IMR-90 (cell line): ENCODE data around the gene CD93. TPM values are rescaled to one million over a fixed set of nuclear protein-coding genes. Genes with fewer than 3 reads are reported as not detected.

Experiments
- ATAC-seq: fragments of 200-7000 bp; cut with Tn5 transposase; 2 replicates; pipeline ENCODE4 v1.9.1; 2020; ENCODE audit warnings: low read depth, mild to moderate bottlenecking, moderate library complexity
- BruUV-seq: library from RNA; stranded (reverse); fragments of 400-500 nt; replicated peaks from 2 replicates; lab custom pipeline; 2021; lab: Mats Ljungman, UMichigan
- CTCF ChIA-PET: fragments of 300-600 bp; formaldehyde crosslinking; extraction: SDS; loops from one replicate; lab custom pipeline; 2021; ENCODE audit warnings: antibody characterized with exemption; lab: Yijun Ruan, JAX
- POLR2A ChIA-PET: fragments of 300-600 bp; sonication (Branson Sonifier 250); formaldehyde crosslinking; loops from one replicate; lab custom pipeline; 2022; ENCODE audit warnings: antibody characterized with exemption; ENCODE audit not compliant: unreplicated experiment; lab: Charles Lee
- DNase-seq: peaks from one replicate; pipeline ENCODE4 v3.0.0; 2013
- H2AFZ ChIP-seq: replicated peaks from 2 replicates; pipeline ENCODE3; 2013; ENCODE audit warnings: low read length, mild to moderate bottlenecking; ENCODE audit not compliant: poor library complexity
- H2AK5ac ChIP-seq: 2 replicates; pipeline ENCODE4 v1.6.1; 2013; ENCODE audit warnings: low read depth, low read length, inconsistent platforms
- H2AK9ac ChIP-seq: replicated peaks from 2 replicates; pipeline ENCODE3; 2013; ENCODE audit warnings: mild to moderate bottlenecking, low read depth, low read length, moderate library complexity; ENCODE audit not compliant: poor library complexity
- H2BK120ac ChIP-seq: 2 replicates; pipeline ENCODE4 v1.6.1; 2013; ENCODE audit warnings: low read depth, low read length, inconsistent platforms
- H2BK15ac ChIP-seq: 3 replicates; pipeline ENCODE4 v1.6.1; 2013; ENCODE audit warnings: low read depth, low read length, inconsistent platforms
- H2BK20ac ChIP-seq: 2 replicates; pipeline ENCODE4 v1.6.1; 2013; ENCODE audit warnings: low read depth, mild to moderate bottlenecking, inconsistent platforms, low read length, moderate library complexity
- H2BK5ac ChIP-seq: 2 replicates; pipeline ENCODE4 v1.6.1; 2013; ENCODE audit warnings: mild to moderate bottlenecking, low read depth, low read length, inconsistent platforms; ENCODE audit not compliant: poor library complexity, severe bottlenecking
- H3K14ac ChIP-seq: replicated peaks from 2 replicates; pipeline ENCODE4 v1.6.1; 2013; ENCODE audit warnings: low read depth, low read length, inconsistent platforms
- H3K18ac ChIP-seq: 2 replicates; pipeline ENCODE4 v1.6.1; 2013; ENCODE audit warnings: low read depth, low read length, control low read depth
- H3K23ac ChIP-seq: 2 replicates; pipeline ENCODE4 v1.6.1; 2013; ENCODE audit warnings: low read depth, low read length, inconsistent platforms
- H3K27ac ChIP-seq: 2 replicates; pipeline ENCODE4 v1.5.1; 2013; ENCODE audit warnings: mild to moderate bottlenecking, control low read depth, low read length; ENCODE audit not compliant: insufficient read depth
- H3K27me3 ChIP-seq: 2 replicates; pipeline ENCODE4 v1.6.1; 2013; ENCODE audit warnings: low read length; ENCODE audit not compliant: control insufficient read depth, insufficient read depth
- H3K36me3 ChIP-seq: 2 replicates; pipeline ENCODE4 v1.6.1; 2013; ENCODE audit warnings: low read length, mixed read lengths; ENCODE audit not compliant: control insufficient read depth, insufficient read depth
- H3K4ac ChIP-seq: 2 replicates; pipeline ENCODE4 v1.6.1; 2013; ENCODE audit warnings: low read depth, low read length, inconsistent platforms
- H3K4me1 ChIP-seq: 2 replicates; pipeline ENCODE4 v1.6.1; 2013; ENCODE audit warnings: low read length, mixed read lengths; ENCODE audit not compliant: control insufficient read depth, insufficient read depth
- H3K4me2 ChIP-seq: 2 replicates; pipeline ENCODE4 v1.6.1; 2013; ENCODE audit warnings: low read depth, mild to moderate bottlenecking, control low read depth, low read length, moderate library complexity
- H3K4me3 ChIP-seq: 2 replicates; pipeline ENCODE4 v1.5.1; 2013; ENCODE audit warnings: low read depth, mild to moderate bottlenecking, control low read depth, low read length, moderate library complexity; ENCODE audit not compliant: insufficient read depth
- H3K56ac ChIP-seq: 2 replicates; pipeline ENCODE4 v1.6.1; 2013; ENCODE audit warnings: low read length, inconsistent platforms; ENCODE audit not compliant: insufficient read depth; ENCODE audit errors: extremely low read depth
- H3K79me1 ChIP-seq, 2 experiments: 2 replicates each; pipeline ENCODE4 v1.6.1; 2013; ENCODE audit warnings: low read length in 2 of 2, inconsistent platforms in 1 of 2, low read depth in 1 of 2
- H3K9ac ChIP-seq: 2 replicates; pipeline ENCODE4 v1.6.1; 2013; ENCODE audit warnings: low read depth, low read length, control low read depth
- H3K9me1 ChIP-seq: 2 replicates; pipeline ENCODE4 v1.6.1; 2013; ENCODE audit warnings: low read length, inconsistent platforms; ENCODE audit not compliant: insufficient read depth
- H3K9me3 ChIP-seq: 2 replicates; pipeline ENCODE4 v1.6.1; 2013; ENCODE audit warnings: low read length; ENCODE audit not compliant: control insufficient read depth, insufficient read depth
- H4K20me1 ChIP-seq: 2 replicates; pipeline ENCODE4 v1.6.1; 2013; ENCODE audit warnings: low read length, inconsistent platforms; ENCODE audit not compliant: insufficient read depth
- H4K5ac ChIP-seq: 2 replicates; pipeline ENCODE4 v1.6.1; 2013; ENCODE audit warnings: mild to moderate bottlenecking, low read depth, low read length, control low read depth
- H4K8ac ChIP-seq, 2 experiments: 2 replicates each; pipeline ENCODE4 v1.6.1; 2013; ENCODE audit warnings: low read depth in 2 of 2, low read length in 2 of 2, control low read depth in 1 of 2, inconsistent platforms in 1 of 2
- H4K91ac ChIP-seq: 2 replicates; pipeline ENCODE4 v1.6.1; 2013; ENCODE audit warnings: low read depth, low read length, inconsistent platforms; ENCODE audit not compliant: insufficient read depth
- CEBPB ChIP-seq: IDR thresholded peaks from 2 replicates; pipeline ENCODE4 v1.6.1; 2012; ENCODE audit warnings: low read depth, low read length, improper control_type of control experiment
- WGBS, 2 experiments: methylation state at CpG; one replicate each; pipeline versions ENCODE4 v1.1.5 to v1.1.7; 2013; ENCODE audit warnings: missing lambda C conversion rate in 2 of 2; ENCODE audit not compliant: insufficient read length in 1 of 2; ENCODE audit errors: extremely low coverage in 2 of 2; 5-methylcytosine and 5-hydroxymethylcytosine counted together
- dilution Hi-C: fragments of 300-500 bp; cut with HindIII; formaldehyde crosslinking; loops from one replicate; pipeline ENCODE4 v1.14.3; 2018; ENCODE audit warnings: low sequenced_read_pairs; ENCODE audit not compliant: unreplicated experiment
- in situ Hi-C: fragments of 300-500 bp; cut with MboI; formaldehyde crosslinking; loops from 3 replicates; pipeline ENCODE4 v1.14.3; 2019; ENCODE audit warnings: low sequenced_read_pairs, inconsistent platforms, mixed read lengths
- intact Hi-C: fragments of 100-400 bp; cut with micrococcal nuclease; formaldehyde crosslinking; loops from 2 replicates; pipeline ENCODE4 v1.10.0; 2022
- polyA plus RNA-seq, 3 experiments: library from polyadenylated mRNA; depleted of rRNA; stranded (reverse); fragments of >200 nt; gene quantifications; 2 replicates each; pipeline ENCODE4 v1.2.3, GENCODE V29; 2012; ENCODE audit warnings: low replicate concordance in 1 of 3
- total RNA-seq: library from RNA; depleted of rRNA; stranded (reverse); fragments of >200 nt; gene quantifications from 2 replicates; pipeline ENCODE4 v1.2.3, GENCODE V29; 2012

The CD93 gene
- total and polyA plus RNA-seq, 2 of the 4 experiments (the other 2 are of a cell fraction): under 0.01 to 0.02 TPM

DNA sequence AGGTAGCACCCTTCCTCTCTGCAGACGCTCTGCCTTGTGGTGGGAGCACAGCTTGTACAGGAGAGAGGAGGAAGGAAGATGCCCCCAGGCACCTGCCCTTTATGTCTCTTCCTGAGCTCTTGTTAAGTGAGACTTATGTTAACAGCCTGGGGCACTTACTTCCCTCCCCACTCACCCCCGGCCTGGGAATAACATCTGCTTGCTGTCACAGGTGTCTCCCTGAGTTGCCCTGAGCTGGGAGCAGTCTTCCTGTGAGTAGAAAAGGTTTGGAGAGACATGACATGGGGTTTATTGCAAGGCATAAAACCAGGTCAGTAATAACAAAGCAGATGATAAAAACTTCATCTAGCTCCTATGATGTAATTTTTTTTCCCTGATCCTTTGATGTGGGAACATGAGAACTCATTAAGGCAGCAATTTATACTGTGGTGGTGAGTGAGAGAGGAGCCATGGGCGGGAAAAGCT, 49.1 kb downstream of the CD93 start:
- H4K8ac ChIP-seq: no peak overlapping the region
- H3K4ac ChIP-seq: no peak overlapping the region
- H3K36me3 ChIP-seq: no peaks in the 10 kb centered on the region
- H2BK120ac ChIP-seq: no peak overlapping the region
- no peak overlapping the region for H3K4me3 ChIP-seq
- no peak overlapping the region for H3K56ac ChIP-seq
- intact Hi-C loops (no loop called here), in situ Hi-C loops (no loop called here), dilution Hi-C loops (no loop called here)
- H2BK20ac ChIP-seq: no peak overlapping the region
- H2AK9ac ChIP-seq: no peak overlapping the region
- DNase-seq (no peak), ATAC-seq (no peak)
- H3K4me1 ChIP-seq: no peaks in the 10 kb centered on the region; the same call in 1 of the 2 replicates
- TF ChIP-seq CEBPB: no peak
- WGBS, 2 experiments: no CpG with 5 or more reads among the region's 3 CpGs
- no peak overlapping the region for H2BK5ac ChIP-seq
- peaks cover 31% of the 10 kb centered on the region for H3K27me3 ChIP-seq
- H4K91ac ChIP-seq: no peak overlapping the region
- no peak overlapping the region for H3K14ac ChIP-seq
- no peaks in the 10 kb centered on the region for H4K20me1 ChIP-seq
- H2AFZ ChIP-seq: no peak overlapping the region
- no peak overlapping the region for H3K9ac ChIP-seq
- H2AK5ac ChIP-seq: no peak overlapping the region
- H3K4me2 ChIP-seq: no peak overlapping the region
- no TSS peak for BruUV-seq
- H3K79me1 ChIP-seq: no peaks in the 10 kb centered on the region
- ChIA-PET CTCF (no interaction called here), POLR2A (no interaction called here)
- no peak overlapping the region for H2BK15ac ChIP-seq
- no peak overlapping the region for H3K18ac ChIP-seq
- no peak overlapping the region for H3K23ac ChIP-seq
- H3K9me1 ChIP-seq: no peaks in the 10 kb centered on the region
- no peak overlapping the region for H4K5ac ChIP-seq
- no peaks in the 10 kb centered on the region for H3K9me3 ChIP-seq
- H3K27ac ChIP-seq: no peak overlapping the region
